Motor neuron (in vitro differentiated cells): Measurements from ENCODE around the gene CLEC10A. TPM values are rescaled to one million over a fixed set of nuclear protein-coding genes. Genes with fewer than 3 reads are reported as not detected.
A peak's percentile ranks its signal among the peaks of the same experiment; 100 is the strongest.

Experiments
- ATAC-seq, 8 experiments: fragments of 200-7000 bp; cut with Tn5 transposase; replicated peaks in 6 of 8; 2 replicates each; pipeline ENCODE4 v1.8.0; 2021; ENCODE audit warnings: mild to moderate bottlenecking in 8 of 8, moderate library complexity in 8 of 8
- H3K27ac ChIP-seq, 2 donors: fragments of 250-450 bp; sonication (Bioruptor Pico); 2 replicates each; pipeline ENCODE4 v1.9.0; 2021; ENCODE audit warnings: antibody characterized with exemption in 2 of 2, mild to moderate bottlenecking in 2 of 2, moderate library complexity in 1 of 2
- H3K4me1 ChIP-seq, 2 donors: fragments of 250-450 bp; sonication (Bioruptor Pico); replicated peaks in 1 of 2; 2 replicates each; pipeline ENCODE4 v1.6.1; 2021; ENCODE audit warnings: antibody characterized with exemption in 2 of 2, mild to moderate bottlenecking in 2 of 2, moderate library complexity in 1 of 2
- H3K4me3 ChIP-seq, 5 donors: fragments of 250-450 bp; sonication (Bioruptor Pico); 2 replicates each; pipeline ENCODE4 v1.9.0; 2021; ENCODE audit warnings: antibody characterized with exemption in 5 of 5, mild to moderate bottlenecking in 5 of 5, moderate library complexity in 4 of 5
- WGBS, 10 experiments: fragments of 450-650 bp; shearing (Covaris generic); methylation state at CpG; one replicate each; pipeline ENCODE4 v1.0.0; 2022; 5-methylcytosine and 5-hydroxymethylcytosine counted together
- in situ Hi-C, 9 experiments: fragments of 400-800 bp; cut with MboI; loops; one replicate each; pipeline ENCODE4 v1.15.0; 2021; ENCODE audit warnings: low sequenced_read_pairs in 9 of 9, low pct_unique_long_range_greater_than_20kb in 2 of 9; ENCODE audit not compliant: unreplicated experiment in 9 of 9
- total RNA-seq, 8 experiments: library from RNA; unstranded; fragments of 300-600 nt; gene quantifications; 2 replicates each; pipeline versions ENCODE4 v1.2.3 to v1.2.4, GENCODE V29; 2022

The CLEC10A gene
- total RNA-seq, 8 experiments from 2014 or later, result 0.09 to 0.38 (median 0.36) TPM; not detected in 5

GRCh38 chr17:7042501-7043181 is 37.4 kb downstream of the CLEC10A start:
- H3K27ac ChIP-seq, result no peak overlapping the region
- no peak for ATAC-seq
- WGBS, 10 experiments, result 11 to 60% (median 25%) methylated on average over 1 to 12 of the region's 53 CpGs; no CpG with 5 or more reads in 6 of the 10 experiments
- no peak overlapping the region for H3K4me3 ChIP-seq
- H3K4me1 ChIP-seq, result peaks cover 13 to 42% of the 10 kb centered on the region in 2 donors
- in situ Hi-C loops, result loop anchor here in 6 of 9 experiments (10.0 to 25.0 kb wide), 5 partner anchors 92 to 520 kb away; partner anchors contain the start of genes SENP3 (in 1 of the 6), SLC2A4 (in 1 of the 6), TNFSF13 (in 1 of the 6) and YBX2 (in 1 of the 6)

DNA sequence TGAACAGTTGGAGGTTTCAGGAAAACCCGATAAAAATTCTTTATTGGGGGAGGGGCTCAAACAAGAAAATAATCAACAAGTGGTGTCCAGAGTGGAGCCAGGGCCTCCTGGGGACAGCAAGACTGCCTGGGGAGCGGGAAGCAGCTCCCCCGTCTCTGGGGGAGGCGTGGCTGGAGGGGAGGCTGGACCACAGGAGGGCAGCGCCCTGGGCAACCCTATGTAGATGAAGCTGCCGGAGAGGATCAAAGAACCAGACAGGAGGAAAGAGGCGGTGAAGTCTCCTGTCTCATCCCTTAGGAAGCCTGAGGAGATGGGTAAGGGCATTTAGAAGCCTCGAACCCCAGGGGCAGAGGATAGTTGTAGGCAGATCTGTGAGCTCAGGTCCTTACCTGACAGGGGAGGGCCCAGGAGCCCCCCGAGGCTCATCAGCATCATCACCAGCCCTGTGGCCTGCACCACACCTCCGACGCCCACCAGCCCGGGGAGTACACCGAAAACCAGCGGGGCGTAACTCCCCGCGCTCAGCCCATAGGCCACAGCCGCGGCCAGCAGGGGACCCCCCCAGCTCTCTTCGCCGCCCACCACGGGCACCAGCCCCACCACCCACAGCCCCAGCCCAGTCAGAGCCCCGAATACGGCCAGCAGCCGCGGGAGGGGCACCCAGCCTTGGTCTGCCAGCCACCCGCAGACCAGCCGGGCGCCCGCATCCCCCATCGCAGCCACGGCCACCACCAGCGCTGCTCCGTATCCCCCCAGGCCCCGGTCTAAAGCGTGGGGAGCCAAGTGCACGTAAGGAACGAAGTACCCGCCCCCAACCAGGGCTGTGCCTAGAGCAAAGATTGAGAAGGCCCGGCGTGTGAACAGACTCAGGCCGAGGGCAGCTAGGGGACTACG is 38.2 kb downstream of the CLEC10A start:
- in situ Hi-C loops, result loop anchor here in 6 of 9 experiments (10.0 to 25.0 kb wide), 5 partner anchors 93 to 520 kb away; partner anchors contain the start of genes SENP3 (in 1 of the 6), SLC2A4 (in 1 of the 6), TNFSF13 (in 1 of the 6) and YBX2 (in 1 of the 6)
- Histone ChIP-seq H3K4me3 (no peak overlapping the region), H3K27ac (no peak overlapping the region), H3K4me1 (peaks cover 14 to 41% of the 10 kb centered on the region in 2 donors)
- peak in 1 of 8 experiments; percentile 2 for ATAC-seq
- WGBS, 10 experiments, result 0 to 69% (median 23%) methylated on average over 1 to 7 of the region's 43 CpGs; no CpG with 5 or more reads in 5 of the 10 experiments

GRCh38 chr17:7039832-7040231 is 40.2 kb downstream of the CLEC10A start:
- Histone ChIP-seq H3K4me1 (peaks cover 12 to 37% of the 10 kb centered on the region in 2 donors), H3K27ac (no peak overlapping the region), H3K4me3 (no peak overlapping the region)
- in situ Hi-C loops, result loop anchor here in 6 of 9 experiments (10.0 to 25.0 kb wide), 5 partner anchors 95 to 522 kb away; partner anchors contain the start of genes SENP3 (in 1 of the 6), SLC2A4 (in 1 of the 6), TNFSF13 (in 1 of the 6) and YBX2 (in 1 of the 6)
- ATAC-seq, result no peak
- 40 to 100% (median 94%) methylated on average over 1 to 3 of the region's 5 CpGs; no CpG with 5 or more reads in 1 of the 10 experiments for WGBS, 10 experiments

DNA sequence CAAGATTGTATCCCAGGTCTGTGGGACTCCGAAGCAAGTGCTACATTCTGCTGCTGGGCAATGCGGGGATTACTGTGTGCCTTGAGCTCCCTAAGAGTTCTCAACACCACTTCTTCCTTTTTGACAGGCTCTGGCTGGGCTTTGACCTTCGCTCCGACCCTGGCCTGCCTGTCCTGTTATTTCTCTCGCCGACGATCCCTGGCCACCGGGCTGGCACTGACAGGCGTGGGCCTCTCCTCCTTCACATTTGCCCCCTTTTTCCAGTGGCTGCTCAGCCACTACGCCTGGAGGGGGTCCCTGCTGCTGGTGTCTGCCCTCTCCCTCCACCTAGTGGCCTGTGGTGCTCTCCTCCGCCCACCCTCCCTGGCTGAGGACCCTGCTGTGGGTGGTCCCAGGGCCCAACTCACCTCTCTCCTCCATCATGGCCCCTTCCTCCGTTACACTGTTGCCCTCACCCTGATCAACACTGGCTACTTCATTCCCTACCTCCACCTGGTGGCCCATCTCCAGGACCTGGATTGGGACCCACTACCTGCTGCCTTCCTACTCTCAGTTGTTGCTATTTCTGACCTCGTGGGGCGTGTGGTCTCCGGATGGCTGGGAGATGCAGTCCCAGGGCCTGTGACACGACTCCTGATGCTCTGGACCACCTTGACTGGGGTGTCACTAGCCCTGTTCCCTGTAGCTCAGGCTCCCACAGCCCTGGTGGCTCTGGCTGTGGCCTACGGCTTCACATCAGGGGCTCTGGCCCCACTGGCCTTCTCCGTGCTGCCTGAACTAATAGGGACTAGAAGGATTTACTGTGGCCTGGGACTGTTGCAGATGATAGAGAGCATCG is 41.8 kb downstream of the CLEC10A start:
- Histone ChIP-seq H3K4me1 (peaks cover 8 to 27% of the 10 kb centered on the region in 2 donors), H3K27ac (no peak overlapping the region), H3K4me3 (no peak overlapping the region)
- in situ Hi-C loops, result loop anchor here in 5 of 9 experiments (25.0 kb wide), 4 partner anchors 99 to 524 kb away; partner anchors contain the start of genes SENP3 (in 1 of the 5), SLC2A4 (in 1 of the 5), TNFSF13 (in 1 of the 5) and YBX2 (in 1 of the 5)
- WGBS, 10 experiments, result 67 to 100% (median 92%) methylated on average over 1 to 8 of the region's 19 CpGs; no CpG with 5 or more reads in 2 of the 10 experiments
- no peak for ATAC-seq

DNA sequence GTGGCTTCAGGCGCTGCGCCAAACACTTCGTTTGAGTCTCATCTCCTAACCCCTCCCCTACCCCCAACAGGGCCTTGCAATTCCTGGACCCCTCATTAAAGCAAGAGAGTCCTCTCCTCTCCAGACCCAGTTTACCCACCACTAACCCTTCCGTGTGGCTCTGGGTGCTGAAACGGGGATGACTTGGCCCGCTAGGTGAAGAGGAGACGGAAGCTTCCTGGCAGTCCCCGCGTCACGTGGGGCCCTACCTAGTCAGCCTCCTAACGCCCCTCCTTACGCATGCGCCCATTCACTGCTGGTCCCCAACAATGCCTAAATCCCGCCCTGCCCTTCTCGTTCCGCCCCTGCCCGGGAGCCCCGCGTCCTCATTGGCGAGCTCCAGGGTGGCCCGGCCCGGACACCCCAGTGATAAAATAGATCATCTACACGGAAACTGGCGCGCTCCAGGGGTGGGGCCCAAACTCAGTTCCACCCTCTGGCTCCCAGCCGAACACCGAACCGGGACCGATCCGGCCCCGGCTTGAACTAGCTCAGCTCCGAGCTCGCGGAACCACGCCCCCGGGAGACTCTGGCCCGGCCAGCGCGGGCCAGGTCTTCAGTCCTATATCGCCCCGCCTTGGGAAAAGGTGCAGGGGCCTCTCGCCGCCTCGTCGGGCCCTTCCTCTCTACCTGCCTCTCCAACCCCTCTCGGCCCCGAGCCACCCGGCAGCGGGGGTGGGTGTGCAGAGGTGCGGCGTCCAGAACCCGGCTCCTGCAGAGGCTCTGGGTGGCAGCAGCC is 44.3 kb downstream of the CLEC10A start, which contains the start of gene SLC16A13:
Gene SLC16A13 (plus strand): TSS at position 425 of the 778 bp plus-strand sequence. CDS start 368 bp downstream, outside the sequence.
- WGBS, 10 experiments, result 0 to 3% (median 0%) methylated on average over 1 to 8 of the region's 52 CpGs; no CpG with 5 or more reads in 5 of the 10 experiments
- Histone ChIP-seq H3K27ac (peak within 1 kb of the TSS; percentile 49 to 75), H3K4me1 (peaks cover 7 to 8% of the 10 kb centered on the region in 2 donors), H3K4me3 (peak within 1 kb of the TSS; percentile 56 to 80 (median 66))
- ATAC-seq, result peak; percentile 89 to 97 (median 93)
- in situ Hi-C loops, result loop anchor here in 5 of 9 experiments (25.0 kb wide), 4 partner anchors 102 to 527 kb away; partner anchors contain the start of genes SENP3 (in 1 of the 5), SLC2A4 (in 1 of the 5), TNFSF13 (in 1 of the 5) and YBX2 (in 1 of the 5)

GRCh38 chr17:7034955-7035590 is 45.0 kb downstream of the CLEC10A start:
- ATAC-seq, result peak in 2 of 8 experiments; percentile 0 to 13
- 8 to 100% (median 25%) methylated on average over 1 to 3 of the region's 7 CpGs; no CpG with 5 or more reads in 2 of the 10 experiments for WGBS, 10 experiments
- in situ Hi-C loops, result loop anchor here in 5 of 9 experiments (25.0 kb wide), 4 partner anchors 102 to 527 kb away; partner anchors contain the start of genes SENP3 (in 1 of the 5), SLC2A4 (in 1 of the 5), TNFSF13 (in 1 of the 5) and YBX2 (in 1 of the 5)
- Histone ChIP-seq H3K4me1 (peaks cover 7 to 8% of the 10 kb centered on the region in 2 donors), H3K27ac (peak overlapping the region; percentile 49 to 75), H3K4me3 (peak overlapping the region; percentile 56 to 80 (median 66))

DNA sequence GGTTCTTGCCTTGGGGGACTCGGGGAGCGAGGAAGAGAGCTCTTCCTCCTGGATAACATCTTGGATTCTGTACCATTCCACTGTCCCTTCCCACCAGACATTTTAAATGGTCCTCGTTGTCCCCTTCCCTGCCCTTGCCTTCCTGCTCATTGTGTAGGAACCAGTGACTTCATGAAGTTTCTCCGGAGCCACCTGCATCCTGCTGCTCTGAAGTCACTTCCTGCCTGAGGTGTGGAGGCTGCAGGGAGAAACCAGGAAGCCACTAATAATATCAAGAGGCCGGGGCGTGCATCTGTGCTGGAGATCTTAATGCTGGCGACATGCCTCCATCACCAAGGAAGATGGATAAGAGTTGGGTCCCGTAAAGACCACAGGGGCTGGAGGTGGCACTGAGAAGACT is 50.4 kb downstream of the CLEC10A start:
- 0 to 100% (median 80%) methylated on average over 1 to 7 of the region's 8 CpGs; no CpG with 5 or more reads in 3 of the 10 experiments for WGBS, 10 experiments
- Histone ChIP-seq H3K4me3 (no peak overlapping the region), H3K27ac (no peak overlapping the region), H3K4me1 (no peaks in the 10 kb centered on the region)
- in situ Hi-C loops, result loop anchor here in 5 of 9 experiments (25.0 kb wide), 4 partner anchors 108 to 533 kb away; partner anchors contain the start of genes SENP3 (in 1 of the 5), SLC2A4 (in 1 of the 5), TNFSF13 (in 1 of the 5) and YBX2 (in 1 of the 5)
- ATAC-seq, result no peak

GRCh38 chr17:7029096-7029495 is 51.0 kb downstream of the CLEC10A start:
- Histone ChIP-seq H3K4me1 (no peaks in the 10 kb centered on the region), H3K27ac (no peak overlapping the region), H3K4me3 (no peak overlapping the region)
- ATAC-seq, result no peak
- in situ Hi-C loops, result loop anchor here in 5 of 9 experiments (25.0 kb wide), 4 partner anchors 108 to 533 kb away; partner anchors contain the start of genes SENP3 (in 1 of the 5), SLC2A4 (in 1 of the 5), TNFSF13 (in 1 of the 5) and YBX2 (in 1 of the 5)
- 0 to 100% (median 59%) methylated on average over 1 to 3 of the region's 3 CpGs; no CpG with 5 or more reads in 2 of the 10 experiments for WGBS, 10 experiments

DNA sequence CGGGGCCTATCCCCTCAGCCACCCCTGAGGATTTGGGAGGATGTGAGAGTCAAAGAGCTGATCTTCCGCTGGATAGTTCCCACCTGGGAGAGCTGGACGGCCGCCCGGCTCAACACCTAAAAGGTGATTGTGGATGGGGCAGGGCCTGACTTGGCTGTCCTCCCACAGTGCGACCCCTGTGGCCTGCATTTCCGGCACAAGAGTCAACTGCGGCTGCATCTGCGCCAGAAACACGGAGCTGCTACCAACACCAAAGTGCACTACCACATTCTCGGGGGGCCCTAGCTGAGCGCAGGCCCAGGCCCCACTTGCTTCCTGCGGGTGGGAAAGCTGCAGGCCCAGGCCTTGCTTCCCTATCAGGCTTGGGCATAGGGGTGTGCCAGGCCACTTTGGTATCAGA is 52.7 kb downstream of the CLEC10A start:
- in situ Hi-C loops, result loop anchor here in 5 of 9 experiments (25.0 kb wide), 4 partner anchors 110 to 535 kb away; partner anchors contain the start of genes SENP3 (in 1 of the 5), SLC2A4 (in 1 of the 5), TNFSF13 (in 1 of the 5) and YBX2 (in 1 of the 5)
- Histone ChIP-seq H3K27ac (no peak overlapping the region), H3K4me3 (no peak overlapping the region), H3K4me1 (no peaks in the 10 kb centered on the region)
- WGBS, 10 experiments, result 69 to 100% (median 85%) methylated on average over 1 to 8 of the region's 13 CpGs; no CpG with 5 or more reads in 3 of the 10 experiments
- ATAC-seq, result no peak
